Tibial nerve (tissue), 4 donors: ENCODE measurements around the gene CHRNA9. TPM values are rescaled to one million over a fixed set of nuclear protein-coding genes. Genes with fewer than 3 reads are reported as not detected.

Experiments
- DNase-seq, 2 donors: peaks; one replicate each; pipeline ENCODE4 v3.0.0-alpha.2; 2019; ENCODE audit warnings: low spot score in 2 of 2
- H3K27ac ChIP-seq, 4 donors: fragments of 200-600 bp; sonication (generic) in 3 of 4; one replicate each; pipeline ENCODE4 v1.5.1; 2017 to 2019; ENCODE audit warnings: mild to moderate bottlenecking in 1 of 4
- H3K27me3 ChIP-seq, 2 donors: fragments of 200-600 bp; sonication (generic) in 1 of 2; one replicate each; pipeline versions ENCODE4 v1.5.1 to v1.6.0; 2017 to 2019
- H3K36me3 ChIP-seq, 3 donors: fragments of 200-600 bp; sonication (generic); one replicate each; pipeline ENCODE4 v1.5.1; 2018 to 2019
- H3K4me1 ChIP-seq, 4 donors: fragments of 200-600 bp; sonication (generic) in 3 of 4; one replicate each; pipeline ENCODE4 v1.5.1; 2017 to 2019
- H3K4me3 ChIP-seq, 4 donors: fragments of 200-600 bp; sonication (generic) in 3 of 4; one replicate each; pipeline ENCODE4 v1.5.1; 2017 to 2019; ENCODE audit warnings: mild to moderate bottlenecking in 1 of 4, moderate library complexity in 1 of 4
- H3K9me3 ChIP-seq, 4 donors: fragments of 200-600 bp; sonication (generic) in 3 of 4; one replicate each; pipeline ENCODE4 v1.5.1; 2017 to 2019
- EP300 ChIP-seq, 2 donors: sonication (generic); formaldehyde crosslinking; IDR thresholded peaks; one replicate each; pipeline ENCODE4 v1.6.1; 2017; ENCODE audit warnings: antibody characterized with exemption in 2 of 2, mild to moderate bottlenecking in 1 of 2
- POLR2A ChIP-seq, 2 donors: fragments of 450-650 bp; IDR thresholded peaks; one replicate each; pipeline ENCODE4 v1.6.1; 2017; ENCODE audit warnings: antibody characterized with exemption in 2 of 2, mild to moderate bottlenecking in 2 of 2, moderate library complexity in 2 of 2
- WGBS, 2 donors: methylation state at CpG; one replicate each; pipeline ENCODE4 v1.1.5; 2018; 5-methylcytosine and 5-hydroxymethylcytosine counted together
- total RNA-seq, 4 donors: library from RNA; depleted of rRNA; stranded (reverse); fragments of >200 nt; gene quantifications; one replicate each; pipeline ENCODE4 v1.1.0, GENCODE V29; 2016
- TF ChIP-seq, protein P1 (sequence below), 5 experiments: fragments of 200-600 bp in 3 of 5; fragments of 450-650 bp in 2 of 5; sonication (generic) in 3 of 5; IDR thresholded peaks; one replicate each; pipeline ENCODE4 v1.5.1; 2016 to 2019; ENCODE audit warnings: antibody characterized with exemption in 5 of 5, mild to moderate bottlenecking in 3 of 5, moderate library complexity in 2 of 5

Gene CHRNA9
- total RNA-seq, 4 donors from 2014 or later: not detected

DNA sequence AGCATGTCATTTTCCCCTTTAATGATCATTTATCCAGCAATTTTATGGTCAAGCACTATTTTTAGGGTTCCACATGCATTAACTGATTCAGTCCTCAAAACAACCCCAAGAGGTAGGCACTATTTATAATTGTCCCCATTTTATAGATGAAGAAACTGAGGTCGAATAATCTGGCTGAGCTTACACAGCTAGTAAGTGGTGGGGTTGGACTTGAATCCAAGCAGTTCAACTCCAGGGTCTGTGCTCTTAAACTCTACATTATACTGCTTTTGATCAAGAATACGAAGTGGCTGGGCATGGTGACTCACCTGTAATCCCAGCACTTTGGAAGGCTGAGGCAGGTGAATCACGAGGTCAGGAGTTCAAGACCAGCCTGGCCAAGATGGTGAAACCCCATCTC, 3.2 kb upstream of the CHRNA9 start:
- no peaks in the 10 kb centered on the region for H3K9me3 ChIP-seq
- TF ChIP-seq EP300 (IDR thresholded peaks at IDR 0.05) (no peak), POLR2A (IDR thresholded peaks at IDR 0.05) (no peak)
- TF ChIP-seq, protein P1, sequence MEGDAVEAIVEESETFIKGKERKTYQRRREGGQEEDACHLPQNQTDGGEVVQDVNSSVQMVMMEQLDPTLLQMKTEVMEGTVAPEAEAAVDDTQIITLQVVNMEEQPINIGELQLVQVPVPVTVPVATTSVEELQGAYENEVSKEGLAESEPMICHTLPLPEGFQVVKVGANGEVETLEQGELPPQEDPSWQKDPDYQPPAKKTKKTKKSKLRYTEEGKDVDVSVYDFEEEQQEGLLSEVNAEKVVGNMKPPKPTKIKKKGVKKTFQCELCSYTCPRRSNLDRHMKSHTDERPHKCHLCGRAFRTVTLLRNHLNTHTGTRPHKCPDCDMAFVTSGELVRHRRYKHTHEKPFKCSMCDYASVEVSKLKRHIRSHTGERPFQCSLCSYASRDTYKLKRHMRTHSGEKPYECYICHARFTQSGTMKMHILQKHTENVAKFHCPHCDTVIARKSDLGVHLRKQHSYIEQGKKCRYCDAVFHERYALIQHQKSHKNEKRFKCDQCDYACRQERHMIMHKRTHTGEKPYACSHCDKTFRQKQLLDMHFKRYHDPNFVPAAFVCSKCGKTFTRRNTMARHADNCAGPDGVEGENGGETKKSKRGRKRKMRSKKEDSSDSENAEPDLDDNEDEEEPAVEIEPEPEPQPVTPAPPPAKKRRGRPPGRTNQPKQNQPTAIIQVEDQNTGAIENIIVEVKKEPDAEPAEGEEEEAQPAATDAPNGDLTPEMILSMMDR (IDR thresholded peaks at IDR 0.05): no peak
- H3K4me3 ChIP-seq: no peak overlapping the region
- 91 to 92% methylated on average over 3 of the region's 3 CpGs for WGBS, 2 donors
- DNase-seq: no peak
- H3K27me3 ChIP-seq: peaks cover 0 to 3% of the 10 kb centered on the region in 2 donors
- H3K36me3 ChIP-seq: no peaks in the 10 kb centered on the region
- no peaks in the 10 kb centered on the region for H3K4me1 ChIP-seq
- no peak overlapping the region for H3K27ac ChIP-seq

DNA sequence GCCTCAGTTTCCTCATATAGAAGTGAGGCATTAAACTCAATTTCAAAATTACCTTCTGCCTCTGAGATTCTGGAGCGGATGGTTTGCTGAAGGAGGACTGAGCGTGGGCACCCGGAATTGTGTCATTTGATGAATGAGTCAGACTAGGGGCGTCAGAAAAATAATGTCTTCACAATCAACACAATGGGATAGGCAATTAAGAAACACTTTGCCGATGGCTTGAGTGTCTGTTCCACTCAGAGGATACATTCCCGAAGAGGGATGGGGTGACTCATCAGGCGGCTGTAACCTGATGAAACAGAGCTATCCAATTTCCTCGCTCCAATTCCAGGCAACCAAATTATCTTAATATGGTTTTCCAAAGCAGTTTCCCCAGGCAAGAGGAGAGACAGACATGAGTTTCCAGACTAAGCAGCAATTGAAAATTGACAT, 1.2 kb upstream of the CHRNA9 start:
- H3K27ac ChIP-seq: no peak overlapping the region
- no peak for DNase-seq
- TF ChIP-seq, protein P1 (IDR thresholded peaks at IDR 0.05): no peak
- H3K27me3 ChIP-seq: peaks cover 0 to 3% of the 10 kb centered on the region in 2 donors
- WGBS, 2 donors: 64 to 68% methylated on average over 8 of the region's 8 CpGs
- no peak overlapping the region for H3K4me3 ChIP-seq
- no peaks in the 10 kb centered on the region for H3K36me3 ChIP-seq
- no peaks in the 10 kb centered on the region for H3K9me3 ChIP-seq
- no peaks in the 10 kb centered on the region for H3K4me1 ChIP-seq

GRCh38 chr4:40335525-40335894, 377 bp downstream of the CHRNA9 start:
- WGBS, 2 donors: 76 to 80% methylated on average over 4 of the region's 4 CpGs
- Histone ChIP-seq H3K4me1 (no peaks in the 10 kb centered on the region), H3K4me3 (no peak overlapping the region), H3K9me3 (no peaks in the 10 kb centered on the region), H3K27ac (no peak overlapping the region), H3K36me3 (no peaks in the 10 kb centered on the region), H3K27me3 (peaks cover 0 to 3% of the 10 kb centered on the region in 2 donors)
- no peak for DNase-seq
- TF ChIP-seq, protein P1 (IDR thresholded peaks at IDR 0.05): no peak
- TF ChIP-seq EP300 (IDR thresholded peaks at IDR 0.05): no peak
- no peak for TF ChIP-seq POLR2A (IDR thresholded peaks at IDR 0.05)

DNA sequence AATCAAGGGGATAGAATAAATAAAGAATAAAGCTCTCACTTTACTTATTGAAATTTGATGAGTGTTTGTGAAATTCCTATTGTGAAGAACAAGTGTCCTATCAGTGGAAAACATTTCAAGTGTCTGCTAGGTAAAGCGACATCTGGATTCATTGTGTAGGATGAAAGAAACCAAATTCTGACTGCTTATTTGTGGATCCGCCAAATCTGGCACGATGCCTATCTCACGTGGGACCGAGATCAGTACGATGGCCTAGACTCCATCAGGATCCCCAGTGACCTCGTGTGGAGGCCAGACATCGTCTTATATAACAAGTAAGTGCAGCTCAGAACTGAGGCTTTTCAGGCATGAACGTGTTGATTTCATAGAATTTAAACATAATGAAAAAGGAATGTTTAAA, 1.9 kb downstream of the CHRNA9 start:
- Histone ChIP-seq H3K27ac (no peak overlapping the region), H3K4me1 (no peaks in the 10 kb centered on the region), H3K36me3 (no peaks in the 10 kb centered on the region), H3K9me3 (no peaks in the 10 kb centered on the region), H3K27me3 (peaks cover 0 to 3% of the 10 kb centered on the region in 2 donors), H3K4me3 (no peak overlapping the region)
- TF ChIP-seq, protein P1 (IDR thresholded peaks at IDR 0.05): no peak
- TF ChIP-seq POLR2A (IDR thresholded peaks at IDR 0.05) (no peak), EP300 (IDR thresholded peaks at IDR 0.05) (no peak)
- DNase-seq: no peak
- WGBS, 2 donors: 69 to 72% methylated on average over 9 of the region's 9 CpGs

DNA sequence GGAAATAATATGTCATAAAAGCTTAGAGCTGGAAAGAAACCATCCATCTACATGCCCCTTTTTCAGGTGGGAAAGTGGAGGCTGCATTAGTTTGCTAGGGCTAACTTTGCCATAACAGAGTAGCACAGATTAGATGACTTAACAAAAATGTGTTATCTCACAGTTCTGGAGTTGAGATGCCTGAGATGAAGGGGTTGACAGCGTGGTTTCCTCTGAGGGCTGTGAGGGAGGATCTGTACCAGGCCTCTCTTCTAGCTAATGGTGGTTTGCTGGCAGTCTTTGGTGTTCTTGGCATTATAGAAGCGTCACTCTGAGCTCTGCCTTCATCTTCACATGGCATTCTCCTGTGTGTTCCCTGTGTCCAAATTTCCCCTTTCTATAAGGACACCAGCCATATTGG, 2.4 kb downstream of the CHRNA9 start:
- Histone ChIP-seq H3K36me3 (no peaks in the 10 kb centered on the region), H3K27ac (no peak overlapping the region), H3K4me3 (no peak overlapping the region), H3K4me1 (no peaks in the 10 kb centered on the region), H3K27me3 (peaks cover 0 to 3% of the 10 kb centered on the region in 2 donors), H3K9me3 (no peaks in the 10 kb centered on the region)
- WGBS, 2 donors: 83 to 91% methylated on average over 2 of the region's 2 CpGs
- TF ChIP-seq EP300 (IDR thresholded peaks at IDR 0.05): no peak
- TF ChIP-seq POLR2A (IDR thresholded peaks at IDR 0.05): no peak
- TF ChIP-seq, protein P1 (IDR thresholded peaks at IDR 0.05): no peak
- DNase-seq: no peak
